Measurements from ENCODE around the gene COL8A1.

The COL8A1 gene

GRCh38 chr3:99765042-99765942 is 126.9 kb downstream of the COL8A1 start:
- DNase-seq: no peak

GRCh38 chr3:99767291-99767690 is 128.9 kb downstream of the COL8A1 start:
- no peak for DNase-seq

DNA sequence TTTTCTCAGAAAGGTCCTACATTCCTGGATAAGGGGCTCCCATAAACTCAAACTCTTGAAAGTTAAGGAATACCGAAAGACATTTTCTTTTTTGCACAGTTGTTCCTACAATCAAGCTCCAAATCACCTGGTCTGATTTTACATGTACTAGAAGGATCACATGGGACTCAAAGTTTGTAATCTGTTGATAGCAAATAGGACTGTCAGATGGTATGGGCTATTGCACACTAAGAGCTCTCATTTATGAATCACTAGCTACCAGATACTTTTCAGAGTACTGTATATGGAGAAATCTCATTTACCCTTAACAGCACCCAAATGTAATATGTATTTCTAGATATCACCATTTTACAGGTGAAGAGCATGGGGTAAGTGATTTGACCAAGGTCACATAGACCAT is 129.7 kb downstream of the COL8A1 start:
- DNase-seq: no peak

- no peak for DNase-seq
These were observed 130.6 kb downstream of the COL8A1 start for GRCh38 chr3:99768808-99769501.

DNA sequence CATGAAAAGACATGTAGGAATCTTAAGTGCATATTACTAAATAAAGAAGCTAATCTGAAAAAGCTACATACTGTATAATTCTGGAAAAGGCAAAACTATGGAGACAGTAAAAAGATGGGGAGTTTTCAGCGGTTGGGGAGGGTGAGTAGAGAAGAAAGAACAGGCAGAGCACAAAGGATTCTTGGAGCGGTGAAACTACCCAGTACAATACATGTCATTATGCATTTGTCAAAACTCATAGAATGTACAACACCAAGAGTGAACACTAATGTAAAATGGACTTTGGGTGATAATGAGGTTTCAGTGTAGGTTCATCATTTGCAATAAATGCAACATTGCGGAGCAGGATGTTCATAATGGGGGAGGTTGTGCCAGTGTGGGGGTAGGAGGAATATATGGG is 133.8 kb downstream of the COL8A1 start:
- no peak for DNase-seq

DNA sequence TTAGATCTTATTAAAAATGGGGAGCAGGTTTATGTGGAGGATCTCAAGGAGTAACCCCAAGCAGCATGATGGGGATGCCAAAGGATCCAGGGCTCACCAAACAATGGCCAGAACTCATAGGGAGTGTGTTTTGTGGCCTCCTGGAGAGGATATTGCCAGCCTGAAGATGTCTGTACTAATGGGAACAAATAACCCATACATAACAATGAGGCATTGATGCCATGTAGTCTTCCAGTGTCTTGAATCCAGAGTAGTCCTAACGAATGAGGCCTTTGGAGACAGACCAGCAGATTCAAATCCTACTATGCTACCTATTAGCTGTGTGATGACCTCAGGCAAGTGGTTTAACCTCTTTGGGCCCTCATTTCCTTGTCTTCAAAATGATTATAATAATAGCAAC is 134.3 kb downstream of the COL8A1 start:
- DNase-seq: no peak

DNA sequence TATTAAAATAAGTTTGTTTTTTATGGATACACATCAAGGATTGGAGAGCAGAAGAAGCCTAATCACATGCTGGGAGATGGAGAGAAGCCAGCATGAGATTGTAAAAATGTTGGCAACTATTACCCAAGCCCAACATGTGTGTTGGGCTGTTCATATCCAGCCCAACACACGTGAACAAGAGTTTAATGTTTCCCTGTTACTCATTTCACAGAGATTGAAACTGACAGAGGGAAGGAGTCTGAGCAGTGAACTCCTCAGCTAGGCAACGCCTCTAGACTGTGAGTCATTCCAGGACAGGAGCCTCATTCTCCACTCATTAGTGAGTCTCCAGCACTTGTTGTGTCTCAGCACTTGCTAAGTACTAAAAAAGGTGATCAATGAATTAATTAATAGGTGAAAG is 136.1 kb downstream of the COL8A1 start:
- DNase-seq: no peak

GRCh38 chr3:99776516-99777209 is 138.3 kb downstream of the COL8A1 start:
- no peak for DNase-seq

DNA sequence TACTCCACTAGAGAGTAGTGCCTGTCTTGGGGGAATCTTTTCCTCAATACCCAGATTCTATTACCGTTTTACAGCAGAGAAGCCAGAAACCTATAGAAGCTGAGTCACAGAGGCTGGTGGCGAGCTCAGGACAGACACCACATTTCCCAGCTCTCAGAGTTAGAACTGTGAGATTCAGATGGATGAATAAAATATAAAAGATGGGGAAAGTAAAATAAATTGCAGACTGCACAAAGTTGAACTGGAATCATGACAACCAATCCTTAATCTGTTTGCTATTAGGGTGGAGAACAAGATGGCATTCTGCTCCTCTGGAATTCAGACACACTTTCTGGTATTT is 138.8 kb downstream of the COL8A1 start:
- no peak for DNase-seq

GRCh38 chr3:99777708-99778107 is 139.3 kb downstream of the COL8A1 start:
- DNase-seq: no peak

DNA sequence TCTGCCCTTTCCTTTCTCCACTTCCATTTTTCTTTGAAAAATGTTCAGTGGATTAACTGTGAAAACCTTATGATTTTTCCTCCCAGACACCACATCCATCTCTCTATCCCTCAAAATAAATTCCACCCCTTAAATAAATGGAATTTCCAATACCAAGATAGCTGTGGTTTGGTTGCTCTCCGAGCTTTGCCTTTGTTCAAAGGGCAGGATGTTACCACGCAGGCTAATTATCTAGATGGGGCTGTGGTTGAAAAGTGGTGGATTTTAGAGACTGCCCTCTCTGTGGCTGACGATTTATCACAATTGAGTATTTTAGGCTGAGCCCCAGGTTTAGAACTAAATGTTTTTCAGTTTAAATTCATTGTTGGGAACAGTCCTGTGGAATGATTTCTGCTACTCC is 142.4 kb downstream of the COL8A1 start:
- DNase-seq: no peak

- DNase-seq: no peak
These were observed 143.4 kb downstream of the COL8A1 start for GRCh38 chr3:99781761-99782160.

DNA sequence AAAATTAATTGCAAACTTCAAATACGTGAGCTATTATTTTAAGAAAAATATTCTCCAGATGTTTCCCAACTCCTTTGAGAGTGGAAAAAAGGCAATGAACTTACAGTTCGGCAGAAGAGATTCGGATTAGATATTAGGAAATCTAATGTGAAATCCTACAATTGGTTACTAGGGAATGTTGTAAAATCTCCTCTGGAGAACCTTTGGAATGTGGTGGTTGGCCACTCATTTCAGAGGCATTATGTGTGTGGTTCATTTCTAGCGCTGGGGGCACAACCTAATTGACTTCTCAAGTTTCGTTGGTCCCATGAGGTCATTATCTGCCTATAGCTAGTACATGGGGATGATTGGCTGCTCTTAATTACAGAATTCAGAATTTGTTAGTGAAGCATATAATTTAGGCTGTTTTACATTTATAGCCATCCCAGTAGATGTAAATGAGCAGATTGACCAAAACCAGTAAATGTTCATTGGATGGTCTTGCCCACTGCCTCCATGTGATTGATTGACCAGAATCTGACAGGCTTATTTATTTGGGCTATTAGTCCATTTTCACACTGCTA is 144.7 kb downstream of the COL8A1 start:
- DNase-seq: no peak

GRCh38 chr3:99789011-99789721 is 150.8 kb downstream of the COL8A1 start:
- DNase-seq: no peak

GRCh38 chr3:99794485-99794884 is 156.1 kb downstream of the COL8A1 start:
- DNase-seq: no peak

DNA sequence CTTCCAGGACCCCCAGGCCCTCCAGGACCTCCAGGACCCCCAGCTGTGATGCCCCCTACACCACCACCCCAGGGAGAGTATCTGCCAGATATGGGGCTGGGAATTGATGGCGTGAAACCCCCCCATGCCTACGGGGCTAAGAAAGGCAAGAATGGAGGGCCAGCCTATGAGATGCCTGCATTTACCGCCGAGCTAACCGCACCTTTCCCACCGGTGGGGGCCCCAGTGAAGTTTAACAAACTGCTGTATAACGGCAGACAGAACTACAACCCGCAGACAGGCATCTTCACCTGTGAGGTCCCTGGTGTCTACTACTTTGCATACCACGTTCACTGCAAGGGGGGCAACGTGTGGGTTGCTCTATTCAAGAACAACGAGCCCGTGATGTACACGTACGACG is 157.2 kb downstream of the COL8A1 start:
- no peak for DNase-seq

DNA sequence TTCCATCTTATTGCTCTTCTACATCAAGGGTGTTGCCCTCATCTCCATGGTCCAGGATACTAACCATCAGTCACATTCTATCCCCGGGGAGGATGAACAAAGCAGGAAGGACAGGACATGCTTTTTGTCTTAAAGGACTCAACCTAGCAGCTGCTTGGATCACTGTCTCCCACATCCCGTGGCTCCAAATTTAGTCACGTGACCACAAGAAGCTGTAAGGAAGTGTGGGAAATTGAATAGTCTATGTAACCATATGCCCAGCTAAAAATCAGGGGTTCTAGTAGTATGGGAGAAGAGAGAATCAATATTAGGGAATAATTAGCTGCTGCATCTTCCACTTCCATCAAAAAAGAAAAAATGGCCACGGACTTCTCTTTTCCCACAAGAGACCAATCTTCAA is 161.0 kb downstream of the COL8A1 start:
- no peak for DNase-seq

- no peak for DNase-seq
These were observed 164.9 kb downstream of the COL8A1 start for GRCh38 chr3:99803297-99803696.

DNA sequence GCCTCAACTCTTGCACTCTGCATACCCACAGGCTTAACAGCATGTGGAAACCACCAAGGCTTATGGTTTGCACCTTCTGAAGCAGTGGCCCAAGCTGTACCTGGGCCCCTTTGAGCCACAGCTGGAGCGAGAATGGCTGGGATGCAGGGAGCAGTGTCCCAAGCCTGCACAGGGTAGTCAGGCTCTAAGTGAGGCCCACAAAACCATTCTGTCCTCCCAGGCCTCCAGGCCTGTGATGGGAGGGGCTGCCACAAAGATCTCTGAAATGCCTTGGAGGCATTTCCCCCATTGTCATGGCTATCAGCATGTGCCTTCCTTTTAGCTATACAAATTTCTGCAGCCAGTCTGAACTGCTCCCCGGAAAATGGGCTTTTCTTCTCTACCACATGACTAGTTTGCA is 166.8 kb downstream of the COL8A1 start:
- no peak for DNase-seq

DNA sequence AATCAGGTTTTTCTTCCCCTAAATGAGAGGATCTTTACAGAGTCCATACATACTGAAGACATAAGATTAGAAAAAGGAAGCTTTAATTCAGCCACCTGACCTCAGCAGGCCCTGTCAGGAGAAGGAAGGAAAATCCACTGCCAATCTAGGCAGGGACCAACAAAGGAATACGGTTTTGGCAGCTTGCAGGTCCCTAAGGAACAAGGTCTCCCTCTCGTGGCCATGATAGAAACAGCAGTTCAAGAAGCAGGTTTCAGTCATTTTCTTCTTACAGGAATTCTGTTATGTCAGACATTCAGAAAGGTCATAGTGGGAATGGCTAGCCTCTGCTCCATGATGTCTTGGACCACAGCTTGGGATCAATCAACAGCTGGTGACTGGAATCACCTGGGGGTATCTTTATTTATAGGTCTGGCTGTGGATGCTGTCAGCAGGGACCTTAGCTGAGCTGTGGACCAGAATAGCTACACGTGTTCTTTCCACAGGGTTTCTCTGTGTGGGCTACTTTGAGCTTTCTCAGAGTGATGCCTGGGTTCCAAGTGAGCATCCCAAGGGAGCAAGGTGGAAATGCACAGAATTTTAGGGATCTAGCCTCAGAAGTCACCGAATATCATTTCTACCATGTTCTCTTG is 169.9 kb downstream of the COL8A1 start:
- DNase-seq: peak; percentile 21

- no peak for DNase-seq
These were observed 171.2 kb downstream of the COL8A1 start for GRCh38 chr3:99809565-99809964.

- DNase-seq: no peak
These were observed 172.0 kb downstream of the COL8A1 start for GRCh38 chr3:99810403-99810802.

All from DMS153 (cell line).